ENCODE data around the gene LIMS1.
"Not testable (repeated sequence)": the region's sequence is repeated elsewhere in the genome, so short reads cannot be mapped to it uniquely, and the experiment has no call there.

Gene LIMS1

DNA sequence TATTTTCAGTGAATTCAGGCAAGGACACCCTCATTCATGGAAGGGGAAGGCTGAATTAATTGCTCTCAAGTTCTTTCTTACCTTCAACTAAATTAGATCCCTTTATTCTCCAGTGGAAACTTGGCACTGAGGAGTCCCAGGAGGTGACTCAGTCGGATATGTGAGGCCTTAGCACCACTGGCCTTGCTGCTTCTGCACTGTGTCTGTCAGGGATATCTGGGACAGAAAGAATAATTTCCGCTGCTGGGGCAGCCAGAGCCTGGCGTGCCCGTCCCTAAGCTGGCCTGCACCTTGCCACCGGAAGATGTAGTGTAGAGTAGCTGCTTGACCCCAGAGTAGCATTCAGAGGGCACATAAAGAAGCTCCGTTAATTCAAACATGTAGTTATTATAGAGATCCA, 53.4 kb downstream of the LIMS1 start:
- DNase-seq = peak in 1 of 2 experiments; percentile 3

DNA sequence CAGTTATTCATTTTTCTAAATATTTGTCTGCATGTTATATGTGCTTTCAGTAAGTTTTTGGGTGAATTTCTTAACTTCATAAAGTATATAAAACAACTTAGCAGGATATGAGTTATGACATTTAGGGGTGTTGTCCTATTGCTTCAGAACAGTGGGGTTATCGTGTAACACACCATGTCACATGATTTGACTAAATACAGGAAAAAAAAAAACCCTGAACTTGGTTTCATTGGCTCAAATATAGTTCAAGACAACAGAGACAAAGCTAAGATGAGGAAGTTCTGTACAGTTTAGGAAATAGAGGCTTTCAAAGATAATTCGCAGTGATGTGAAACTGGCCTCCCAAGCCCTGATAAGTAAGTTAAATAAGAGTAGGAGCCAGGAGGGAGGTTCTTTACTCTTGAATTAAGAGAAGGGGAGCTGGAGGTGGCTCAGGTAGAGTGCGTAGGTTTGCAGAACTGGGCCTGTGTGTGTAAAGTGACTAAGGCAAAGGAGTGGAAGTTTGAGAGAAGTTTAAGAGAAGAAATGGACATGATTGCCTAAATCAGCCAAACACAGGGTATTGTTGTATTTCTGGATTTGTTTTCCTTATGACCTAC, 53.9 kb downstream of the LIMS1 start:
- DNase-seq = no peak

DNA sequence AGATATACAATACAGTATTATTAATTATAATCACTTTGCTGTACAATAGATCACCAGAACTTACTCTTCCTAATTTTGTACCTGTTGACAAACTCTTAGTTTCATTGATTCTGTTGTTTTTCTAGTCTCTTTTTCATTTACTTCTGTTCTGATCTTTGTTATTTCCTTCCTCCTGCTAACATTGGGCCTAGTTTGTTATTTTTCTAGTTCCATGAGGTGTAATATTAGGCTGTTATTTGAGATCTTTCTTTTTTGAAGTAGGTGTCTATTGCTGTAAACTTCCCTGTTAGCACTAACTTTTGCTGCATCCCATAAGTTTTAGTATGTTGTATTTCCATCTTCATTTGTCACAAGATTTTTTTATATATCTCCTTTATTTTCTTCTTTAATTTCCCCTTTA, 55.1 kb downstream of the LIMS1 start:
- DNase-seq = no peak

DNA sequence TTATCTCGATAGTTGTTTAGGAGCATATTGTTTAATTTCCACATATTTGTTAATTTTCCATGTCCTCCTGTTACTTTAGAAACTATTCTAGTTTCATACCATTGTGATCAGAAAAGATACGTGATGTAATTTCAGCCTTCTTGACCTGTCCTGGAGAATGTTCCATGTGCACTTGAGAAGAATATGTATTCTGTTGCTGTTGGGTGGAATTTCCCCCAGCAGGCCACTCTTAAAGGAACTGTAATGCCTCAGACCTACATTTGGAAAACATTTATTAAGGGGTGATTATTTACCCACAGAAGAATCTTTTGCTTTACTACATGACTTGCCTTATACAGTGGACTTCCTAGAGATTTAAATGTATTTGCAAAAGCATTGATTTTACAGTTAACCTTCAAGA, 55.5 kb downstream of the LIMS1 start:
- DNase-seq = no peak

DNA sequence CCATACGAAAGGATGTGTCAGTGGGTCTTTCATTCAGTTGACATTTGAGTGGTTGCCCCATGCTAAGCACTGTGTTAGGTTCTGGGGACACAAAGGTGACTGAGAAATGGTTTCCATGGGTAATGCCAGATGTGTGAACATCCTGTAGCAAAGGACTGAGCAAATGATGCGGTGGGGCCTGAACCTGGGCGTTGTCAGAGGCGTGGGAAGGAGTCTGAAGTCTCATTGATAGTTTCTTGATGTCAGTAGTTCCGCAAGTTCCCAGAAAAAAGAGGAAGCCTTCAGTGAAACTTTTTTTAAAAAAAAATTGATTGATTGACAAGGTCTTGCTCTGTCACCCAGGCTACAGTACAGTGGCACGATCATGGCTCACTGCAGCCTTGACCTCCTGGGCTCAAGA, 56.9 kb downstream of the LIMS1 start:
- DNase-seq = no peak

DNA sequence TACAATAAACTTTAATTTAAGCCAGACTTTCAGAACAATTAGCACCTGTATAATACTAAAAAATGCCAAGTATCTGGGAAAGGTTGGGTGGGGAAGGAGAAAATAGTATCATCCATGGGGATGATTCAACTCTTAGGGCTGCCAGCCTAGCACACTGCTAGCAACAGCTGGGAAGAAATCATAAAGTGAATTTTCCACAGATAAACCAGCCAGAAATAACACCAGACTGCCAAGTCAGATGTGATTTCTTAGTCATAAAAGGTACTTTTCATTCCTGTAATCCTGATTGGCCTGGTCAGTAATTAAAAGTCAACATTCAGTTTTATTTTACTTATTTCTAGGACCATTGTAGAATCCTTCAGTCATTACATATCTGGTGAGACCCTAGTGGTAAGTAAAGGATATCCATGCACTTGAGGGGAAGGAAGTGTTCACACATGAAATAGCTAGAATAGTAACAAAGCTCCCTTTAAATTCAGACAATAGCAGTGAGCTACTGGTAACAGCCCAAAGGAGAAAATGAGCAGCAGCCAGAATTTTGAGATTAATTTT, 59.4 kb downstream of the LIMS1 start:
- no peak for DNase-seq

DNA sequence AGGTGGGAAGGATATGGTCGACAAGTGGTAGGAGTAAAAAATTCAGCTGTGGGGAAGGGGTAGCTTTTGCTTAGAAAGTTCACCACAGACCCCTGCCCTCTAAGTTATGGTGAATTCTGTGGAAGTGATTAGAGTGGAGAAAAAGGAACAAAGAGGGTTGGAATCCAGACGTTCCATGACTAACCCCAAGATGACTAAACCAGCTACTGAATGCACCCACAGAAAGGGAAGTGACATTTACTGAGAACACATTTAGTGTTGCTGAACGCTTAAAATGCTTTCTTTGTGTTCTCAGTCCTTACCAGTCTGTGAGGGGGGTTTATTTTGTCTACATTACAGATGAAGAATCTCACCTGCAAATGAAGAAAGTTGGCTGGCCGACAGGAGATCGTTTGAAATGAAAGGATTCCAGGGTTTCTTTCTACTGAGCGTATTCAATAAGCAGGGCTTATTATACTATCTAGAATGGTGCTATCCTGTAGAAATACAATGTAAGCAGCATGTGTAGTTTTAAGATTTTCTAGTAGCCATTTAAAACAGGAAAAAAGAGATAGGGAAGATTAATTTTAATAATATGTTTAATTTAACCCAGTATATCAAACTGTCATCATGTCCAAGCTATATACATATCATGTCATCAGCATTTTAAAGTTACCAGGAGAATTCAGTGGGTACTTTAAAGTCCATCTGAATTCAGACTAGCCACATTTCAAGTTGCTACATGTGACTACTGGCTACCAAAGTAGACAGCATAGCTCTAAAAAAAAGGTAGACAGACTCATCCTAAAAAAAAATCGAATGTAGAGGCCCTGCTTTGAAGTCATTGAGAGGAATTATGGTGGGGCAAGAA, 60.1 kb downstream of the LIMS1 start:
- DNase-seq = no peak

DNA sequence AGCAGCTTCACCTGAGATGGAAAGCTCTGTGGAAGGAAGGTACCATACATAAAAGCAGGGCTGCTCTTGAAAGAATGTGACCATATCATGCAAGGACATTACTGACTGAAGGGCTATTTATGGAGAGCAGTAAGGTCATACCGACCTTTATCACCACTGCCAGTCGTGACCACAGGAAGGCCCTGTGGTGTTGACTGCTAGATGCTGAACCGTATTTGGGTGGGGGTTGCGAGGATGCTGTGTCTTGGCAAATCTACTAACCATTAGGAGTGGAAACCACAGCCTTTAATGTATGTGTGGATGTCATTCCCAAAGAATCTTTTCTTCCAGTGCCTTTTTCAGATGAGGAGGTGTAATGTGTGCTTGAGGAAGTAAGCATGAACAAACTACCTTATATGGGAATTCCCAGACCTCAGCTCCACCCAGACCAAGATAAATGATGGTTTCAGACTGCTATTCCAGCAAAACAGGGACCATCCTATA, 60.8 kb downstream of the LIMS1 start:
- DNase-seq = no peak

DNA sequence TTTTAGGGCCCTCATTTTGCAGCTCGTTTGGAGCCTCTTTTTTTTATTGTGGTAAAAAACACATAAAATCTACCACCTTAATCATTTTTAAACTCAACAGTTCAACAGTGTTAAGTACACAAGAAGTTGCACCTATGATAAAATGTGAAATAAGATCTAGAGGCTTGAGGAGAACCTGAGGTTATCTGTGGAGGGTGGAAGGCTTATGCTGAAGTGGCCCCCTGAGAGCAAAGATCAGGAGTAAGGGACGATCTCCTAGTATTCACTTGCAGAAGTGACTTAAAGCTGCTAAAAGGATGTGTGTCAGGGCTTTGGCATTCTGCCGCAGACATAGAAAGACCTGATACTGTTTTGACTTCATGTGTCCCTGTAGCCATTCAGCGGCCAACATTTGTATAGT, 61.5 kb downstream of the LIMS1 start:
- DNase-seq = not testable (repeated sequence)

DNA sequence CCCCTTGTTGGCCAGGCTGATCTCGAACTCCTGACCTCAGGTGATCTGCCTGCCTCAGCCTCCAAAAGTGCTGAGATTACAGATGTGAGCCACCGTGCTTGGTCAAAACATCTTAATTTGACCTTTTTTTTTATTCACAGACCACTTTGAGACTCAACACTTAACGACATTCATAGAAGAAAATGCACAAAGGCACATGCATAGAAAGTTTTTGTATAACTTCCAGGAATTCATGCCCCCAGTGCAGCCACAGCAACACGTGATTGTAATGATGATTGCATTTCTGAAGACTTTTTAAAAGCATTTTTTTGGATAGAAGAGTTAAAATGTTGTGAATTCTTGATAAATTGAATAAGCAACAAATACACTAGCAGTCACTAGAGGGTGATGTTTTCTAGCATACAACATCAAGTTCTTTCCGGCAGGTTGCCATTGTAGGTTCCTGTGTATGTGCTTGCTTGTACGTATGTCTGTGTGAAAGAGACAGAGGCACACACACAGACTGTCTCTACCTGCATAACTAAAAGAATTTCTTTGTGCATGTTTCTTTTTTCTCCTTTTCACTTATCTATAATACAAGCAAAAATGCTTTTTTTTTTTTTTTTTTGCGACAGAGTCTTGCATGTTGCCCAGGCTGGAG, 63.0 kb downstream of the LIMS1 start:
- DNase-seq = peak in 1 of 2 experiments; percentile 15

DNA sequence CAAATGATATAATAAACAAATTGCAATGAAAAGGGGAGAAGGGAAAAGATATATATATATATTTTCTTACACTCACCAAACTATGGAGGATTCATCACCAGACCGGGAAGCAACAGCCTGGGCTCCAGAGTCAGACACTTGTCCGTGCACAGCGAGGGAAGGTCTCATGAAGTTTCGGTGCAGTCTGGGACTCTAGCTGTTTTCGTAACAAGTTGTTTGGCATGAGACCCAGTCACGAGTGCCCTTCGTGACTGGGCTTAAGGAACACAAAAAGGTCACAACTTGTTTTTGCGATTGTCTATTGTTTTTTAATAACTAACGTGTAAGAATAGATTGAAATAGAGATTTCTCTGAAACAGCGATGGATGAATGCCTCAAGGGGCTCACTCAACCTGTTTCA, 66.9 kb downstream of the LIMS1 start:
- not testable (repeated sequence) for DNase-seq

DNA sequence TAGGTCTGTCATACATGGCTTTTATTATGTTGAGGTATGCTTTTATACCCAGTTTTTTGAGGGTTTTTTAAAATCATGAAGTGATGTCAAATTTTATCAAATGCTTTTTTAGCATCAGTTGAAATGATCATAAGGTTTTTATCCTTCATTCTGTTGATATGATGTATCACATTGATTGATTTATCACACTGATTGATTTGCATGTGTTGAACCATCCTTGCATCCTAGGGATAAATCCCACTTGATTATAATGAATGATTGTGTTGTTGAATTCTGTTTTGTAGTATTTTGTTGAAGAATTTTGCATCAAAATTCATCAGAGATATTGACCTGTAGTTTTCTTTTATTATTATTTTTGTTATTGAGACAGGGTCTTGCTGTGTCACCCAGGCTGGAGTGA, 68.2 kb downstream of the LIMS1 start:
- no peak for DNase-seq

DNA sequence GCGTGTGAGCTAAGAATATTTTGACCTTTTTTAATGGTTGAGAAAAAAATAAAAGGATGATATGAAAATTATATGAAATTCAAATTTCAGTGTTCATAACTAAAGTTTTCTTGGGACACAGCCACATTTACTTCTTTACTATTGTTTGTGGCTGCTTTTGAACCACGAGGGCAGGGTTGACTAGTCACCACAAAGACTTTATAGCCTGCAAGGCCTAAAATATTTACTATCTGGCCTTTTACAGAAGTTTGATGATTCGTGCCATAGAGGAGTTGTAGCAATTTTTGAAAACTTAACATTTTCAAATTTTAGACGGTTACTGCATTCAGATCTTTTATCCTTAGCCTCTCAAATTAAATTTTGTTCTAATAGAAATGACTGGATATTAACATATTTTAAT, 69.9 kb downstream of the LIMS1 start:
- no peak for DNase-seq

DNA sequence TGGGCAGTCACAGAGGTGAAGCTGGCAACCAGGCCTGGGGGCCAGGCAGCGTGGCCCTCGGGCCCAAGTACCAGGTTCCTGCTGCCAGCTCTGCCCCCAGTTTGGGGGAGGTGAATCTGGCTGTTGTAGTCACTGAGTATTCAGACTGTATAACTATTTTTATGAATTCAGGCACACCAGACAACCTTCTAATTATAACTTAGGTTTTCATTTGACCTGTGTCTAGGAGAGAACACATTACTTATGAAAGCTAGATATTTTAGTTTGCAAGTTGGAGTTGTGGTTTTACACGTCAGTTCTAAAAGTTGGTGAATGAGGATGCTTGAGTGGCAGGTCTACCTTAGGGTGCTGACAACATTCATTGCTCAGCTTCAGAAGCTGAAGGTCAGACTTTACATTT, 71.7 kb downstream of the LIMS1 start:
- no peak for DNase-seq

DNA sequence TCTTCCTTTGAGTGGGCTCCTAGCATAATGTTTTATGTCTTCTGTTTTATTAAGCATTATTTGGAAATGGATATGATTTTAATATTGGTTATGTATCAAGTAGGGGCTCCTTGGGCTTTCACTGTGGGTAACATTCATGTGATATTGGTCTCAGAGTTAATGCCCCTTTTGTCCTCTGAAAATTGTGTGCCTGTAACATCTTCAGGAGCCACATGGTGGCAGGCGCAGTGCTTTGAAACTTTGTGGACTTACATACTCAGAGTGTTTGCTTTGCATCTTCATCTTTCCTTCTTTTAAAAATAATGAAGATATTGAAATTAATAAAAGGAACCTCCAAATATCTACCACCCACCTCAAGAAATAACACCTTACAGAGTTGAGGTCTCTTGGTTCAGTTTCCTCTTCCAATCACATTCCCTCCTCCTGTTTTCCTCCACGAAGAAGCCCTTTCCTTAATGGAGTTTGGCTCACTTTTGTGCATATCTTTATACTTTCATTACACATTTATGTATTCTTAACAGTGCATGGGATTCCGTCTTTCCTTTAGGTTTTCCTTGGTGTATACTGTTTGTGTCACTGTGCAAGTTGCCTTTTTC, 73.5 kb downstream of the LIMS1 start:
- peak; percentile 11 to 49 for DNase-seq

DNA sequence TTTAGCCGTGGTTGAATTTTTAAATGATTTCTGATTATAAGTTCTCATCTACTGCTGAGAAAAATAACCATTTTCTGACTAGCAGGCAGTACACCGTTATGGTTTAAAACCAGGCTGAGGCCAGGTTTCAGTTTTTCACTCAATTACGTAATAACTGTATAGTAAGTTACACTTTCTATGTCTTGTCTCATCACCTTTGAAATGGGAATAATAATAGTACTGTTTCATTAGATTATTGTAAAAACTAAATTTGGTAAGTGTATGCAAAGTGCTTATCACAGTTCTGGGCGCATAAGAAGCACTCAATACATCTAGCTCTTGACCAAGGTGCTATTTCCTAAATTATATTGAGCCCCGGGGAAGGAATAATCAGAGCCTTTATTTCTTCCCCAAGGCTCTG, 76.8 kb downstream of the LIMS1 start:
- DNase-seq = no peak

DNA sequence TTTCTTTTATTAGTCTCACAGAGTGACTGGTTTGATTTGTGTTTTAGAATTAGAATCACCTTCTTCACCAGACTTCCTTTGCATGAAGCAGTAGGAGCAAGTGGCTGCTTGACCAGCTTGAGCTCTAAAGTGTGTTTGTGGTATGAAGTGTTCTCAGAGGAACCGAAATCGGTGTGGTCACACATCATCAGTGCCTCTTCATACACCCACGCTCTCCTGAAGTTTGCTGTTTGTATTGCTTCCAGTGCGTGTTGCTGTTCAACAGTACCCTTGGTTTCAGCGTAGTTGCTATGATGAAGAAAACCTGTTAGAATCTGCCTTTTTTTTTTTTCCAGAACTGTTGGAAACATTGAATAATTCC, 77.9 kb downstream of the LIMS1 start:
- no peak for DNase-seq

DNA sequence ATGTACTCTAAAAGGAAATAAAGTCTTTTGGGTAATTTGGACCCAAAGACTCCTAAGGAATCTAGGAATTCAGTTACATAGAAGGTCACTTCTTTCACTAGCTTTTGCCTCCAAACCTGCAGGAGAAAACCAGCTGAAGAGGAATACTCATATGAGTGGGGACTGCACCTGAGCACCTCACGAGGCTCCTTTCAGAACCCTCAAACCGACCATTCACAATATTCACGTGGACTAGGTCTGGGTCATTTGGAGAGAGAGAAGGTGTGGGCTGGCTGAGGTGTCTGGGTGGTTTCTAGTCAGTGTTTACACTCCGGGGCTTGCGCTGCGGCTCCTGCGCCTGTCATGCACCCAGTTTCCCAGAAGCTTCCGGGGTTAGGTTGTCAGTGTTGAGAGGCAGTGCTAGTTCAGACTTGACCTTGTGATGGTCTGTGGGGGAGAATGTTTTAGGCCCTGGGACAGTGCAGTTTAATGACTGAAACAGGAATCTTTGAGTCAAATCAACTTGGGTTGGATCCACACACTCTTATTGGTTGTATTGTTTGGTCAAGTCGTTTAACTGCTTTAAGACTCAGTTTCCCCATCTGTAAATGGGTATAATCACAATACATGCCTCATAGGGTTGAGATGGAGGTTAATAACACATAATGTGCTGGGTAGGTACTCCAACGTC, 78.4 kb downstream of the LIMS1 start:
- DNase-seq = no peak

DNA sequence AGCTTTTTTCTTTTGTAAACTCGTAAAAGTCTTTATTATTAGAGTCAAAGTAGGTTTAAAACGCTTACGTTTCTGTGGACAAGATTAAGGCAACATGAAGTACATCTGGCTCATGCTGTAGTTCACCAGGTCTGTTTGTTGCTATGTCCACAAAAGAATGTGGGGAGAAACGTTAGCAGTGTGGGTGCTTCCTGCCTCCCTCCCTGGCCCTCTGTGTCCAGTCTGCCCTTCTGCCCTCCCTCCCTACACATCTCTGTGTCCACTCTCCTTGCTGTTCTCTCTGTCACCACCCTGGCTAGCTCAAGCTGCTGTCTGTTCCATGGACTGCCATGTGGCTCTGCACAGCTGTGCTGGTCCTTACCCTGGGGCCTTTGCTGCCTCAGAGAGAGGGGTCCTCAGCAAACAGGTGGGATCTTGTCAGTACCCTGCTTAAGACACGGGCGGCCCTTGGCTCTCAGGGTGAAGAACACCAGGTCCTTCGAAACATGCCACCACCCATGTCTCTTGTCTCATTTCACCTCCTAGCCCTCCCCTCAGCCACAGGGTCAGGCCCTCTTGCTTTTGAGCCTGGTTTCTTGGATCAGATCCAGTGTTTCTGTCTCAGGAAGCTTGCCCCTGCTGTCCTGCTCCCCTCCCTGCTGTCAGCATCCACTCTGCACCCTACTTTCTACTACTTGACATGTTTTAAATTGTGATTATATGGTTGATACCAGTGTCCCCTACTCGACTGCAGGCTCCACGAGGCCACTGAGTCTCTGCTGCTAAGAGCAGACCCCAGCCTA, 79.2 kb downstream of the LIMS1 start:
- DNase-seq = no peak

DNA sequence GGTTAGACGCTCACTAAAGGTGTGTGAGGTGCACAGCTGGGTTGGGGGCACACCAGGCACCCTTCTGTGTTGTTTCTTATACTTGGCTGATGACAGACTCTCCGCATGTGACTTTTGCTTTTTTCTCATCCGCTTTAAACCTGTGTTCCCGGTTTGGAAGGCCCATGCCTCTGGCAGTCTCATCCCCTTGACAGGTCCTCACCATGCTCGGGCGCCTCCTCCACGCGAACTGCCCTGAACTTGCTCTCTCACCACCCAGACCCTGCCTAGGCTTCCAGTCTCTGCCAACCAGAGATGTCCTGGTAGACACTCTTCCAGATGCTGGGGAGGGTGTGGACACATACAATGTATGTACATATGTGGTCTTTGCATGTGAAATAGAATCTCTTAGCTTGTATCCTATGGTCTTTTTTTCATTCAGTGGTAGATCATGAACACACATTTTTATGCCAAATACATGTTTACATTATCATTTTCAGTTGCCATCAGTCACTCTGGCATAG, 79.8 kb downstream of the LIMS1 start:
- DNase-seq = no peak

DNA sequence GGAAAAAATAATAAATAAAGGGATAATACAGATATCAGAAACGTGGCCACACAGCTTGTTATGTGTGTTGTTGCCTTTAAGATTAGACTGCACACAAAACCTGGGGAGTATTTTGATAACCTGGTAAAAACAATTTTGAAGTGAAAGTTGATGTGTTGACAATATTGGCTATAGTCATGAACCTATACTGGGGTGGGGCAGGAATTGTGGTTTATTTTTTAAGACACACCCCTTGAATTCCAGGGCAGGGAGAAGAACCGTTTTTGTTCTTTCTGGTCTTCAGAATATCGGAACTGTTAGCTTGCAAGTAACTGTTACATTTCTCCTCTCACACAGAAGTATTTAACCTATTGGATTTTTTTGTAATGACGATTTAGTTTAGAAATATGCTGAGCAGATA, 80.4 kb downstream of the LIMS1 start:
- DNase-seq = no peak
